DND-41 (cell line): ENCODE data around the gene VCX.
A peak's percentile ranks its signal among the peaks of the same experiment; 100 is the strongest.
"Not testable (repeated sequence)": the region's sequence is repeated elsewhere in the genome, so short reads cannot be mapped to it uniquely, and the experiment has no call there.

Experiments
- ATAC-seq: fragments of 200-7000 bp; cut with Tn5 transposase; 3 replicates; pipeline ENCODE4 v1.9.1; 2021; ENCODE audit warnings: low read depth; ENCODE audit not compliant: insufficient read depth
- DNase-seq: peaks from one replicate; pipeline ENCODE4 v3.0.0-alpha.2; 2020
- H2AFZ ChIP-seq: 2 replicates; pipeline ENCODE4 v1.6.0; 2012; ENCODE audit warnings: low read depth, low read length
- H3K27ac ChIP-seq: 2 replicates; pipeline ENCODE4 v1.5.1; 2012; ENCODE audit warnings: low read length, inconsistent platforms
- H3K27me3 ChIP-seq: fragments of 200-600 bp; sonication (generic); 2 replicates; pipeline ENCODE4 v1.6.0; 2012; ENCODE audit warnings: low read length, mild to moderate bottlenecking, inconsistent platforms; ENCODE audit not compliant: insufficient read depth, poor library complexity
- H3K36me3 ChIP-seq: 2 replicates; pipeline ENCODE4 v1.5.1; 2012; ENCODE audit warnings: low read length, inconsistent platforms; ENCODE audit not compliant: insufficient read depth
- H3K4me1 ChIP-seq: 2 replicates; pipeline ENCODE4 v1.5.1; 2012; ENCODE audit warnings: mild to moderate bottlenecking, low read length; ENCODE audit not compliant: insufficient read depth
- H3K4me2 ChIP-seq: 2 replicates; pipeline ENCODE4 v1.6.0; 2012; ENCODE audit warnings: mild to moderate bottlenecking, moderate library complexity, low read length, inconsistent platforms; ENCODE audit not compliant: insufficient read depth
- H3K4me3 ChIP-seq, 2 experiments: fragments of 200-600 bp in 1 of 2; shearing (Covaris generic) in 1 of 2; 2 replicates each; pipeline ENCODE4 v1.5.1; 2012 to 2016; ENCODE audit warnings: inconsistent platforms in 2 of 2, low read length in 2 of 2, mild to moderate bottlenecking in 2 of 2, low read depth in 1 of 2, moderate library complexity in 1 of 2
- H3K79me2 ChIP-seq: 2 replicates; pipeline ENCODE4 v1.6.0; 2012; ENCODE audit warnings: low read length, inconsistent platforms; ENCODE audit not compliant: insufficient read depth
- H3K9ac ChIP-seq: 2 replicates; pipeline ENCODE4 v1.6.0; 2012; ENCODE audit warnings: low read depth, mild to moderate bottlenecking, inconsistent platforms, low read length, moderate library complexity
- H3K9me3 ChIP-seq: 2 replicates; pipeline ENCODE4 v1.5.1; 2012; ENCODE audit warnings: low read length, moderate library complexity, mild to moderate bottlenecking, inconsistent platforms; ENCODE audit not compliant: insufficient read depth, severe bottlenecking
- H4K20me1 ChIP-seq: 2 replicates; pipeline ENCODE4 v1.6.0; 2012; ENCODE audit warnings: low read length; ENCODE audit not compliant: insufficient read depth
- EZH2 ChIP-seq: IDR thresholded peaks from 3 replicates; pipeline ENCODE4 v1.6.1; 2012; ENCODE audit warnings: borderline replicate concordance, low read depth, mild to moderate bottlenecking, moderate library complexity, low read length, inconsistent platforms; ENCODE audit not compliant: severe bottlenecking
- TF ChIP-seq, protein P1 (sequence below): IDR thresholded peaks from 2 replicates; pipeline ENCODE4 v1.5.1; 2012; ENCODE audit warnings: borderline replicate concordance, low read length, moderate library complexity, mild to moderate bottlenecking; ENCODE audit not compliant: poor library complexity, severe bottlenecking; ENCODE audit errors: extremely low read depth

VCX gene

DNA sequence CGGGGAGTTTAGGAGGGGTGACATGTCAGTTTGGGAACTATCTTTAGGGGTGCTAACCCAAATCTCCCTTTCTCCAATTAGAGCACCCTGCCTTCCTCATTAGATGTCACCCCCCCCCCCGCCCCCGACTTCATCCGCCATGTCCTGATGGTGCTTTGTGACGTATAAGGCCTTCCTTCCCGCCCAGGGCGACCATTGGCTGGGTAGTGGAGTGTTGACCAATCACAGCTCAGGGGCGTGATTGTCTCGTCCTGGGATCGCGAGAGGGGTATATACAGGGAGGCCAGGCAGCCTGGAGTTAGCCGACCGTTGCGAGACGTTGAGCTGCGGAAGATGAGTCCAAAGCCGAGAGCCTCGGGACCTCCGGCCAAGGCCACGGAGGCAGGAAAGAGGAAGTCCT lies at the start of gene VCX:
Gene VCX, plus strand, starts transcription at position 301 of the 400 bp plus-strand sequence. Its CDS starts 33 bp downstream, at position 334.
- not testable (repeated sequence) for H3K27ac ChIP-seq, ATAC-seq, DNase-seq, H4K20me1 ChIP-seq, H3K79me2 ChIP-seq, H3K4me3 ChIP-seq, H3K9me3 ChIP-seq, H3K27me3 ChIP-seq, H3K36me3 ChIP-seq, H3K4me2 ChIP-seq, H3K4me1 ChIP-seq, H2AFZ ChIP-seq, H3K9ac ChIP-seq

DNA sequence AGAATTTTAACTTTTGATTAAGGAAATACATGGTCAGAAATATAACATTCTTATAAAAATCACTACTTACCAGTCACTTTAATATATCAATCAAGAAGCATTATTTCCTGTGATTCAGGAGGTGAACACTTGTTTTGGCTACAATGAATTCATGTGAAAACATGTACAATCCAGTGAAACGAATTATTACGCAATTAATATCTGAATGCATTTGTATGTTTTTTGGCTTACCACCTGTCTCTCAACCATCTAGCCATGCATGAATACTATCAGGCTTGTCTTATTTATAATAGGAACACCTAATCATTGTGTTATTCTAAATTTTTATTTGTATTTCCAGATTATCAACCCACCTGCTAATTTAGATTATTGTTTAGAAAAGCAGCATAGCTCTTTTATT lies 44.6 kb upstream of the VCX start:
- Histone ChIP-seq H3K9ac (no peak overlapping the region), H3K4me1 (peaks cover 6% of the 10 kb centered on the region), H3K27me3 (no peaks in the 10 kb centered on the region), H3K4me2 (no peak overlapping the region), H3K36me3 (no peaks in the 10 kb centered on the region), H2AFZ (no peak overlapping the region), H4K20me1 (no peaks in the 10 kb centered on the region), H3K9me3 (no peaks in the 10 kb centered on the region), H3K79me2 (no peaks in the 10 kb centered on the region), H3K27ac (no peak overlapping the region), H3K4me3 (no peak overlapping the region)
- TF ChIP-seq EZH2, result no peak
- TF ChIP-seq, protein P1, sequence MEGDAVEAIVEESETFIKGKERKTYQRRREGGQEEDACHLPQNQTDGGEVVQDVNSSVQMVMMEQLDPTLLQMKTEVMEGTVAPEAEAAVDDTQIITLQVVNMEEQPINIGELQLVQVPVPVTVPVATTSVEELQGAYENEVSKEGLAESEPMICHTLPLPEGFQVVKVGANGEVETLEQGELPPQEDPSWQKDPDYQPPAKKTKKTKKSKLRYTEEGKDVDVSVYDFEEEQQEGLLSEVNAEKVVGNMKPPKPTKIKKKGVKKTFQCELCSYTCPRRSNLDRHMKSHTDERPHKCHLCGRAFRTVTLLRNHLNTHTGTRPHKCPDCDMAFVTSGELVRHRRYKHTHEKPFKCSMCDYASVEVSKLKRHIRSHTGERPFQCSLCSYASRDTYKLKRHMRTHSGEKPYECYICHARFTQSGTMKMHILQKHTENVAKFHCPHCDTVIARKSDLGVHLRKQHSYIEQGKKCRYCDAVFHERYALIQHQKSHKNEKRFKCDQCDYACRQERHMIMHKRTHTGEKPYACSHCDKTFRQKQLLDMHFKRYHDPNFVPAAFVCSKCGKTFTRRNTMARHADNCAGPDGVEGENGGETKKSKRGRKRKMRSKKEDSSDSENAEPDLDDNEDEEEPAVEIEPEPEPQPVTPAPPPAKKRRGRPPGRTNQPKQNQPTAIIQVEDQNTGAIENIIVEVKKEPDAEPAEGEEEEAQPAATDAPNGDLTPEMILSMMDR, result no peak
- DNase-seq, result no peak
- no peak for ATAC-seq

DNA sequence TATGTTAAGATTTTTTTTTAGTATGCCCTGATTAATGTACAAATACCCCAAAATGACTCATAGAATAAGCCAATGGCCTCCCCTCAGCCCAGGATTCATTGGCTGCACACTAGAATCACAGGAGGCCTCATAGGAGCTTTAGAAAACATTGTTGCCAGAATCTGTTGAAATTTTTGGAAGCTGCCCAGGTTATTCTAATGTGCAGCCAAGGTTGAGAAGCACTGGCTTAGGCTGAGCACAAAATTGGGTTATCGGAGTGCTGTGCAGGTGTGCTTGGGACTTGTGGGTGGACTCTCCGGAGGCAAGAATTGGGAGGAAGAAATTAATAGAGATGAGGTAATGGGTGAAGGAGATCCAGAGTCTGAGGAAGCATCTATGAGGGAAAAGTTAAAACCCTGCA lies 41.3 kb upstream of the VCX start:
- Histone ChIP-seq H3K4me2 (no peak overlapping the region), H3K9me3 (no peaks in the 10 kb centered on the region)

DNA sequence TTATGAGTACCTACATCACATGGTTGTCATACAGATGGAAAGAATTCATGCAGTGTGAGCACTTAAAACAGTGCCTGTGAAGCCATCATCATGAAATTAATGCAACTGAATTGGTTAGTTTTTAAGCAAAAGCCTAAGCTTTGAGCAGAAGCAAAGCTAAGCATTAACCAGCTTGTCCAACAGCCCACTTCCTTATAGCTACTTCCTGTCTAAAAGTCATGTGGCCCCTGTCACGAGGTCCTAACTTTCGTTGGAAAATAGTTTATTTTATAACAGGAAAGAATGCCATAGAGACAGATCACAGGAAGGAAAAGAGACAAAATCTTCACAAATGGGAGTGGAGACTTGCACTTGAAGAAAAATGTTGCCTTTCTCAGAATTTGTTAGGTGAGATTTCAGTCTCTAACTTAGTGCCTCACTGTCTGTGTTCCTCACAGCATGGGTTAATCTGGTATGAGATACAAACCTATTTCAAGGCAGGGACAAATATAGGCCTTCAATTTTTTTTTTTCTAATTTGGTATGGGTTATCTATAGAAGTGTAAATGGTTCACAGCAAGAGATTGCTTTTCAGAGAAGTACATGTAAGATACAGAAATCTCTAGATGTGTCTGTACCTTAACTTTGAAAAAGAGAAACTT lies 27.7 kb upstream of the VCX start:
- no peaks in the 10 kb centered on the region for H3K79me2 ChIP-seq
- no peak overlapping the region for H3K9ac ChIP-seq
- no peak overlapping the region for H3K4me2 ChIP-seq
- no peaks in the 10 kb centered on the region for H3K36me3 ChIP-seq
- no peak overlapping the region for H3K27ac ChIP-seq
- H2AFZ ChIP-seq, result peak overlapping the region; percentile 28; the same call in 1 of the 2 replicates
- H3K4me1 ChIP-seq, result peaks cover 10% of the 10 kb centered on the region
- DNase-seq, result no peak
- no peaks in the 10 kb centered on the region for H4K20me1 ChIP-seq
- H3K4me3 ChIP-seq, result no peak overlapping the region
- H3K9me3 ChIP-seq, result no peaks in the 10 kb centered on the region
- ATAC-seq, result no peak
- TF ChIP-seq EZH2, result no peak
- TF ChIP-seq, protein P1, result no peak
- no peaks in the 10 kb centered on the region for H3K27me3 ChIP-seq

More for the DNA sequence above, 41.3 kb upstream of the VCX start:
- Histone ChIP-seq H3K36me3 (no peaks in the 10 kb centered on the region), H3K79me2 (no peaks in the 10 kb centered on the region), H3K9ac (no peak overlapping the region), H3K4me3 (no peak overlapping the region), H4K20me1 (no peaks in the 10 kb centered on the region), H3K27me3 (no peaks in the 10 kb centered on the region), H3K27ac (no peak overlapping the region), H3K4me1 (peaks cover 6% of the 10 kb centered on the region), H2AFZ (no peak overlapping the region)
- no peak for DNase-seq
- no peak for ATAC-seq
- TF ChIP-seq EZH2, result no peak
- TF ChIP-seq, protein P1, result no peak
